ENCODE measurements around the gene AXIN1. TPM values are rescaled to one million over a fixed set of nuclear protein-coding genes. Genes with fewer than 3 reads are reported as not detected.
"Not testable (repeated sequence)": the region's sequence is repeated elsewhere in the genome, so short reads cannot be mapped to it uniquely, and the experiment has no call there.

AXIN1 gene
- total RNA-seq, 1 donor from 2014 or later, result 23.4 TPM

- intact Hi-C loops (cut with micrococcal nuclease), result no loop called here
Observed at GRCh38 chr16:270381-271255, 81.9 kb downstream of the AXIN1 start.

- intact Hi-C loops (cut with micrococcal nuclease), result no loop called here
Observed at GRCh38 chr16:269061-269796, 83.3 kb downstream of the AXIN1 start.

- intact Hi-C loops (cut with micrococcal nuclease), result no loop called here
Observed at GRCh38 chr16:268141-269053, 84.1 kb downstream of the AXIN1 start.

GRCh38 chr16:267562-267961, 85.0 kb downstream of the AXIN1 start:
- intact Hi-C loops (cut with micrococcal nuclease), result not testable (repeated sequence)

- intact Hi-C loops (cut with micrococcal nuclease), result no loop called here
Observed at GRCh38 chr16:266258-267164, 86.0 kb downstream of the AXIN1 start.

- intact Hi-C loops (cut with micrococcal nuclease), result no loop called here
Observed at GRCh38 chr16:265711-266110, 86.8 kb downstream of the AXIN1 start.

GRCh38 chr16:265002-265529, 87.5 kb downstream of the AXIN1 start:
- intact Hi-C loops (cut with micrococcal nuclease), result no loop called here

GRCh38 chr16:264440-264951, 88.0 kb downstream of the AXIN1 start:
- intact Hi-C loops (cut with micrococcal nuclease), result no loop called here

- intact Hi-C loops (cut with micrococcal nuclease), result no loop called here
Observed at GRCh38 chr16:263944-264343, 88.6 kb downstream of the AXIN1 start.

GRCh38 chr16:263182-263774, 89.2 kb downstream of the AXIN1 start:
- intact Hi-C loops (cut with micrococcal nuclease), result no loop called here

- intact Hi-C loops (cut with micrococcal nuclease), result no loop called here
Observed at GRCh38 chr16:262121-262745, 90.3 kb downstream of the AXIN1 start.

GRCh38 chr16:261031-261691, 91.4 kb downstream of the AXIN1 start:
- intact Hi-C loops (cut with micrococcal nuclease), result no loop called here

- intact Hi-C loops (cut with micrococcal nuclease), result no loop called here
Observed at GRCh38 chr16:260326-260725, 92.2 kb downstream of the AXIN1 start.

- intact Hi-C loops (cut with micrococcal nuclease), result no loop called here
Observed at GRCh38 chr16:259814-260253, 92.7 kb downstream of the AXIN1 start.

GRCh38 chr16:259226-259625, 93.3 kb downstream of the AXIN1 start:
- intact Hi-C loops (cut with micrococcal nuclease), result no loop called here

- intact Hi-C loops (cut with micrococcal nuclease), result not testable (repeated sequence)
Observed at GRCh38 chr16:258091-258490, 94.4 kb downstream of the AXIN1 start.

- intact Hi-C loops (cut with micrococcal nuclease), result no loop called here
Observed at GRCh38 chr16:255183-255582, 97.3 kb downstream of the AXIN1 start.

- intact Hi-C loops (cut with micrococcal nuclease), result no loop called here
Observed at GRCh38 chr16:254461-254860, 98.1 kb downstream of the AXIN1 start.
